Subcutaneous adipose tissue (tissue), 4 donors: ENCODE data around the gene VPS11. TPM values are rescaled to one million over a fixed set of nuclear protein-coding genes. Genes with fewer than 3 reads are reported as not detected.

Source experiments
- CTCF ChIP-seq: fragments of 450-650 bp; IDR thresholded peaks from one replicate; pipeline ENCODE4 v1.5.1; 2016; ENCODE audit warnings: low read depth, mild to moderate bottlenecking, control low read depth, antibody characterized with exemption, moderate library complexity
- total RNA-seq, 4 donors: library from RNA; depleted of rRNA; stranded (reverse); fragments of >200 nt; gene quantifications; one replicate each; pipeline ENCODE4 v1.1.0, GENCODE V29; 2016

The VPS11 gene
- total RNA-seq, 4 donors from 2014 or later: 34.8 to 43.4 (median 39.4) TPM

GRCh38 chr11:119109843-119110242 lies 42.2 kb downstream of the VPS11 start:
- TF ChIP-seq CTCF: no peak

GRCh38 chr11:119110439-119110838 lies 42.8 kb downstream of the VPS11 start:
- TF ChIP-seq CTCF: no peak

- TF ChIP-seq CTCF: no peak
Measured at GRCh38 chr11:119111361-119111925, 43.8 kb downstream of the VPS11 start.

GRCh38 chr11:119112314-119113020 lies 44.8 kb downstream of the VPS11 start:
- TF ChIP-seq CTCF: no peak

- TF ChIP-seq CTCF: no peak
Measured at GRCh38 chr11:119113716-119114115, 46.1 kb downstream of the VPS11 start.

GRCh38 chr11:119114351-119114750 lies 46.7 kb downstream of the VPS11 start:
- TF ChIP-seq CTCF: no peak

- no peak for TF ChIP-seq CTCF
Measured at GRCh38 chr11:119115484-119116234, 48.0 kb downstream of the VPS11 start.
